IgD-negative memory B cell (primary cell): ENCODE results near the gene ATP9B. TPM values are rescaled to one million over a fixed set of nuclear protein-coding genes. Genes with fewer than 3 reads are reported as not detected.
"Not testable (repeated sequence)": the region's sequence is repeated elsewhere in the genome, so short reads cannot be mapped to it uniquely, and the experiment has no call there.

Source experiments
- H3K27ac Mint-ChIP-seq, 3 donors: one replicate each; pipeline ENCODE4 v1.8.0; 2020 to 2022; ENCODE audit warnings: mild to moderate bottlenecking in 3 of 3, mixed read lengths in 3 of 3, moderate library complexity in 1 of 3
- H3K27me3 Mint-ChIP-seq: one replicate; pipeline ENCODE4 v1.8.0; 2021; ENCODE audit warnings: mixed read lengths
- H3K36me3 Mint-ChIP-seq: one replicate; pipeline ENCODE4 v1.8.0; 2020; ENCODE audit warnings: mild to moderate bottlenecking, mixed read lengths
- H3K4me1 Mint-ChIP-seq, 3 donors: one replicate each; pipeline ENCODE4 v1.8.0; 2020 to 2022; ENCODE audit warnings: mixed read lengths in 3 of 3, mild to moderate bottlenecking in 1 of 3
- H3K4me3 Mint-ChIP-seq, 4 donors: one replicate each; pipeline ENCODE4 v1.8.0; 2020 to 2022; ENCODE audit warnings: mild to moderate bottlenecking in 4 of 4, mixed read lengths in 4 of 4, moderate library complexity in 3 of 4
- H3K9me3 Mint-ChIP-seq, 3 donors: one replicate each; pipeline ENCODE4 v1.8.0; 2020 to 2021; ENCODE audit warnings: mixed read lengths in 3 of 3, mild to moderate bottlenecking in 1 of 3
- polyA plus RNA-seq: library from polyadenylated mRNA; unstranded; fragments of 300-500 nt; fragmentation: Illumina TruSeq; gene quantifications from one replicate; pipeline ENCODE4 v1.2.3, GENCODE V29; 2021

ATP9B gene
- polyA plus RNA-seq, 1 donor from 2014 or later, result 17.6 TPM

GRCh38 chr18:79133724-79134123 lies 64.5 kb downstream of the ATP9B start:
- H3K36me3 Mint-ChIP-seq, result peaks cover 30% of the 10 kb centered on the region

GRCh38 chr18:79135924-79136323 lies 66.7 kb downstream of the ATP9B start:
- Mint-ChIP-seq H3K9me3 (no peaks in the 10 kb centered on the region), H3K36me3 (peaks cover 27% of the 10 kb centered on the region), H3K4me3 (no peak overlapping the region), H3K4me1 (peaks cover 3 to 5% (median 4%) of the 10 kb centered on the region in 3 donors), H3K27ac (no peak overlapping the region), H3K27me3 (no peaks in the 10 kb centered on the region)

More at GRCh38 chr18:79133724-79134123, 64.5 kb downstream of the ATP9B start:
- Mint-ChIP-seq H3K27me3 (no peaks in the 10 kb centered on the region), H3K4me3 (no peak overlapping the region), H3K27ac (no peak overlapping the region), H3K4me1 (peaks cover 3 to 5% (median 4%) of the 10 kb centered on the region in 3 donors), H3K9me3 (no peaks in the 10 kb centered on the region)

GRCh38 chr18:79136742-79137141 lies 67.5 kb downstream of the ATP9B start:
- Mint-ChIP-seq H3K27ac (no peak overlapping the region), H3K9me3 (no peaks in the 10 kb centered on the region)

GRCh38 chr18:79139206-79139605 lies 70.0 kb downstream of the ATP9B start:
- H3K27me3 Mint-ChIP-seq, result no peaks in the 10 kb centered on the region
- H3K27ac Mint-ChIP-seq, result no peak overlapping the region
- no peaks in the 10 kb centered on the region for H3K9me3 Mint-ChIP-seq
- H3K4me1 Mint-ChIP-seq, result peaks cover 3 to 4% (median 3%) of the 10 kb centered on the region in 3 donors
- H3K36me3 Mint-ChIP-seq, result peaks cover 17% of the 10 kb centered on the region
- no peak overlapping the region for H3K4me3 Mint-ChIP-seq

More at GRCh38 chr18:79136742-79137141, 67.5 kb downstream of the ATP9B start:
- Mint-ChIP-seq H3K27me3 (no peaks in the 10 kb centered on the region), H3K4me3 (no peak overlapping the region), H3K4me1 (peaks cover 3 to 5% (median 4%) of the 10 kb centered on the region in 3 donors), H3K36me3 (peaks cover 27% of the 10 kb centered on the region)

- H3K36me3 Mint-ChIP-seq, result peaks cover 2% of the 10 kb centered on the region
- peaks cover 0 to 3% (median 0%) of the 10 kb centered on the region in 3 donors for H3K4me1 Mint-ChIP-seq
- H3K27me3 Mint-ChIP-seq, result no peaks in the 10 kb centered on the region
- no peak overlapping the region for H3K27ac Mint-ChIP-seq
- H3K4me3 Mint-ChIP-seq, result no peak overlapping the region
- H3K9me3 Mint-ChIP-seq, result no peaks in the 10 kb centered on the region
These were observed 77.8 kb downstream of the ATP9B start for GRCh38 chr18:79147014-79147413.

GRCh38 chr18:79151191-79151590 lies 82.0 kb downstream of the ATP9B start:
- H3K27ac Mint-ChIP-seq, result no peak overlapping the region
- H3K9me3 Mint-ChIP-seq, result no peaks in the 10 kb centered on the region
- peaks cover 4% of the 10 kb centered on the region for H3K36me3 Mint-ChIP-seq
- no peaks in the 10 kb centered on the region for H3K27me3 Mint-ChIP-seq
- peaks cover 0 to 4% (median 2%) of the 10 kb centered on the region in 3 donors for H3K4me1 Mint-ChIP-seq
- H3K4me3 Mint-ChIP-seq, result no peak overlapping the region

GRCh38 chr18:79156327-79156726 lies 87.1 kb downstream of the ATP9B start:
- peak overlapping the region; percentile 31 to 80 (median 73) for H3K27ac Mint-ChIP-seq
- no peaks in the 10 kb centered on the region for H3K27me3 Mint-ChIP-seq
- H3K4me1 Mint-ChIP-seq, result peaks cover 10 to 12% (median 11%) of the 10 kb centered on the region in 3 donors
- no peak overlapping the region for H3K4me3 Mint-ChIP-seq
- peaks cover 20% of the 10 kb centered on the region for H3K36me3 Mint-ChIP-seq
- H3K9me3 Mint-ChIP-seq, result no peaks in the 10 kb centered on the region

- Mint-ChIP-seq H3K27ac (no peak overlapping the region), H3K4me3 (no peak overlapping the region), H3K27me3 (no peaks in the 10 kb centered on the region), H3K4me1 (no peaks in the 10 kb centered on the region), H3K36me3 (peaks cover 14% of the 10 kb centered on the region), H3K9me3 (no peaks in the 10 kb centered on the region)
These were observed 95.5 kb downstream of the ATP9B start for GRCh38 chr18:79164706-79165105.

GRCh38 chr18:79166702-79167101 lies 97.5 kb downstream of the ATP9B start:
- Mint-ChIP-seq H3K27me3 (no peaks in the 10 kb centered on the region), H3K27ac (no peak overlapping the region), H3K36me3 (peaks cover 17% of the 10 kb centered on the region), H3K4me1 (no peaks in the 10 kb centered on the region), H3K4me3 (no peak overlapping the region), H3K9me3 (no peaks in the 10 kb centered on the region)

GRCh38 chr18:79167526-79168190 lies 98.5 kb downstream of the ATP9B start:
- Mint-ChIP-seq H3K9me3 (no peaks in the 10 kb centered on the region), H3K4me3 (no peak overlapping the region), H3K27me3 (no peaks in the 10 kb centered on the region), H3K27ac (peak overlapping the region in 1 of 3 donors; percentile 59), H3K36me3 (peaks cover 17% of the 10 kb centered on the region), H3K4me1 (no peaks in the 10 kb centered on the region)

GRCh38 chr18:79169958-79170555 lies 100.9 kb downstream of the ATP9B start:
- peaks cover 24% of the 10 kb centered on the region for H3K36me3 Mint-ChIP-seq
- H3K4me3 Mint-ChIP-seq, result no peak overlapping the region

GRCh38 chr18:79172331-79172730 lies 103.1 kb downstream of the ATP9B start:
- not testable (repeated sequence) for H3K4me3 Mint-ChIP-seq, H3K4me1 Mint-ChIP-seq, H3K27me3 Mint-ChIP-seq, H3K27ac Mint-ChIP-seq, H3K9me3 Mint-ChIP-seq
- H3K36me3 Mint-ChIP-seq, result peaks cover 19% of the 10 kb centered on the region

More at GRCh38 chr18:79169958-79170555, 100.9 kb downstream of the ATP9B start:
- no peaks in the 10 kb centered on the region for H3K27me3 Mint-ChIP-seq
- H3K9me3 Mint-ChIP-seq, result no peaks in the 10 kb centered on the region
- H3K27ac Mint-ChIP-seq, result no peak overlapping the region
- H3K4me1 Mint-ChIP-seq, result peaks cover 0 to 6% (median 2%) of the 10 kb centered on the region in 3 donors

GRCh38 chr18:79173742-79174141 lies 104.5 kb downstream of the ATP9B start:
- Mint-ChIP-seq H3K9me3 (no peaks in the 10 kb centered on the region), H3K4me3 (no peak overlapping the region), H3K27me3 (no peaks in the 10 kb centered on the region), H3K36me3 (peaks cover 24% of the 10 kb centered on the region), H3K27ac (no peak overlapping the region), H3K4me1 (peaks cover 0 to 6% (median 5%) of the 10 kb centered on the region in 3 donors)

- Mint-ChIP-seq H3K9me3 (no peaks in the 10 kb centered on the region), H3K4me3 (no peak overlapping the region), H3K36me3 (peaks cover 26% of the 10 kb centered on the region)
These were observed 108.9 kb downstream of the ATP9B start for GRCh38 chr18:79178113-79178531.

GRCh38 chr18:79182047-79182713 lies 113.0 kb downstream of the ATP9B start:
- Mint-ChIP-seq H3K4me3 (peak overlapping the region in 1 of 4 donors; percentile 17), H3K27ac (no peak overlapping the region), H3K36me3 (peaks cover 20% of the 10 kb centered on the region), H3K4me1 (peaks cover 5 to 14% (median 5%) of the 10 kb centered on the region in 3 donors), H3K9me3 (no peaks in the 10 kb centered on the region), H3K27me3 (no peaks in the 10 kb centered on the region)

More at GRCh38 chr18:79178113-79178531, 108.9 kb downstream of the ATP9B start:
- no peaks in the 10 kb centered on the region for H3K27me3 Mint-ChIP-seq
- H3K4me1 Mint-ChIP-seq, result peaks cover 4 to 11% (median 11%) of the 10 kb centered on the region in 3 donors
- no peak overlapping the region for H3K27ac Mint-ChIP-seq
